Fibroblast of skin of abdomen (primary cell): ENCODE measurements around the gene OR6C3. TPM values are rescaled to one million over a fixed set of nuclear protein-coding genes. Genes with fewer than 3 reads are reported as not detected.
"Not testable (repeated sequence)": the region's sequence is repeated elsewhere in the genome, so short reads cannot be mapped to it uniquely, and the experiment has no call there.

Experiments used
- DNase-seq: peaks from one replicate; pipeline ENCODE4 v3.0.0-alpha.2; 2013
- polyA plus RNA-seq, 2 experiments: library from polyadenylated mRNA; unstranded; fragments of 120-200 nt; gene quantifications; one replicate each; pipeline ENCODE4 v1.2.1, GENCODE V29; 2013; ENCODE audit not compliant: insufficient read length in 2 of 2

The OR6C3 gene
- not detected for polyA plus RNA-seq (2013, experiment 1 of 2; ENCODE audit: insufficient read length)
- polyA plus RNA-seq (2013, experiment 2 of 2; ENCODE audit: insufficient read length): not detected

- DNase-seq: no peak
These were observed at the start of gene OR6C3 for GRCh38 chr12:55330446-55330845. Gene OR6C3, plus strand, starts transcription at chr12:55330746. Its CDS starts 955 bp downstream, at chr12:55331701.

DNA sequence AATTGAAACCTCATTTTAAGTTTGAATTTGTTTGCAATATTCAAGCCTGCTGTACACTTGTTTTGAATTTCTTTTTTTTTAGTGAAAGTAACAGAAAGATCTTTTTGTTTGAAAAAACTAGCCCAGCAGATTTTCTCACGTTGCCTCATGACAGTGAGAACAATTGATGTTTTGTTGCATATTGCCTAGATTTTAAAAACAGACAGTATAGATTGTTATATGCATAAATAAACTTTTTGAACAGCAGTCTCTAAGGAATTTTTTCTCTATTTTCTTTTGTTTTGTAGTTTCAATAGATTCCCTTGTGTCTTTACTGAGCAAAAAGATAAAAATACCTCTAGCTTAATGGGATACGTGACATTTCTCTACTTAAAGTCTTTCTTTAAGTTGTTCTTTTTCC is 49.6 kb upstream of the OR6C3 start:
- DNase-seq: no peak

GRCh38 chr12:55289999-55290398 is 40.5 kb upstream of the OR6C3 start:
- DNase-seq: no peak

DNA sequence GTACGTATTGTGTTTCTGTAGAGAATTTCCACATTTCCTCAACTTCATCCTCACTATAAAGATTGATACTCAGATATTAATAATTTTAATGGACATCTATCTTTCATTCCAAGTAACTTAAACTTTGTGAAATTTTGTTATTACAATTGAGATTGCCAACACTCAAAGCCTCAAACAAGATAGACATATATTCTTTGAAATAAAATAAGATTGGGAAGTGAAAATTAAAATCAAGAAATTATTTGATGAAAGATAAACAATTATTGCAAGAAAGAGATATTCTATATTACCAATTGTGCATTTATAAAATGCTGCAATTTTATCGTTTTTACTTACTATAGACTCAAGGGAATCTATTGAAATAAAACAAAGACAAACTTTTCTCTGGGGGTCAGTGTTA is 34.1 kb upstream of the OR6C3 start, which contains the start of gene OR6C6:
Gene OR6C6, minus strand, starts transcription at position 101 of the 400 bp plus-strand sequence. CDS start 1,337 bp downstream, outside the sequence.
- no peak for DNase-seq

DNA sequence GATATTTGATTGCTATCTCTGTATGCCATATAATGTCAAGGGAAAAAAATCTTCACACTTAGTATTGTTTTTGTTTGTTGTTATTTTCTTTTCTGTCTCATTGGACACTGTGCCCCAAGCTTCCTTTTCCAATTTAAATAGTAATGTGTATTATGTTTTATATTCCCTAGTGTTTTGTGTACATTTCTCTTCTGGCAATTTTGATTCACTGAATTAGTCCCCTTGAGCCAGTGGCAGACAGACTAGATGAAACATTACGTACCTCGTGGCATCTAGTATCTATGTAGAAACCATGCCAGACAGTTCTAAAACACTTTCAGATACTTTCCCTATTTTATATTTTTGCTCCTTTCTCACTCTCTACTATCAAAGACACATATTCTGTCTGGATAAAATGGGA is 16.5 kb upstream of the OR6C3 start, which contains the start of gene OR6C1:
Gene OR6C1, plus strand, starts transcription at position 301 of the 400 bp plus-strand sequence. CDS start 6,257 bp downstream, outside the sequence.
- no peak for DNase-seq

DNA sequence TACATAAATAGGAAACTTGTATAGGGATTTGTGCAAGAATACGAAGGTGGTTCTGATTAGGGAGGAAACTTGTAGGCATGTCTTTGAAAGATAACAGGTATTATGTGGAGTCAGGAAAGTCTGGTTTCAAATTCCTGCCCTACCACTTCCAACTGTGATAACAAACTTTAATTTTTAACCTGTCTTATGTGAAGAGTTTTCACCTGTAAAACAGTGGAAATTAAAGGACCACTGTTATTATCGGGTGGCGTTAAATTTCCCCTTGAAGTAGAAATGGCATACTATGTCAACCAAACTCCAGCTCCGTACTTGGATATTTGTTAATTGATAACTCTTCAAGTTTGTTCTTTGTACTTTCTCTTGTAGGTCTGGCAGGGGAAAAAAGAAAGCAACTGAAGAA is 10.3 kb upstream of the OR6C3 start:
- no peak for DNase-seq

GRCh38 chr12:55325801-55326200 is 4.7 kb upstream of the OR6C3 start:
- not testable (repeated sequence) for DNase-seq

DNA sequence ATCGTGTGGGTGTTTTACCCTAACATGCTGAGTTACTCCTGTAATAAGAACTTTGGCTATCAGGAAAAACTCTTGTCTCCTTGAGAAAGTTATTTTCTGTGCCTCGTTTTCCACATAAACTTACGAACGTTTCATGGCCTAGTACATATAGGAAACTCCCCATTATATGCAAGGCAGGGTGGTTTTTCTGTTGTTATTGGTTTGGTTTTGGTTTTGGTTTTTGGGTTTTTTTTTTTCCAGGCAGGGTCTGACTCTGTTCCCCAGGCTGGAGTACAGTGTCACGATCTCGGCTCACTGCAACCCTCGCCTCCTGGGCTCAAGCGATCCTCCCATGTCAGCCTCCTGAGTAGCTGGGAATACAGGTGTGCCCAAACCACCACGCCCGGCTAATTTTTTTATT is 5.5 kb downstream of the OR6C3 start:
- DNase-seq: no peak

DNA sequence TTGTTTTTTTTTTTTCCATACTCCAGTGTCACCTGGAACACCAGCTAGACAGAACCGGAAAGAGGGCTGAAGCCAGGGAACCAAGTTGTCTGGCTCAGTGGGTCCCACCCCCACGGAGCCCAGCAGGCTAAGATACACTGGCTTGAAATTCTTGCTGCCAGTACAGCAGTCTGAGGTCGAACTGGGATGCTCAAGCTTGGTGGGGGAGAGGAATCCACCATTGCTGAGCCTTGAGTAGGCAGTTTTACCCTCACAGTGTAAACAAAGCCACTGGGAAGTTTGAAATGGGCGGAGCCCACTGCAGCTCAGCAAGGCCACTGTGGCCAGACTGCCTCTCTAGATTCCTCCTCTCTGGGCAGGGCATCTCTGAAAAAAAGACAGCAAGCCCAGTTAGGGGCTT is 24.8 kb downstream of the OR6C3 start:
- DNase-seq: not testable (repeated sequence)

DNA sequence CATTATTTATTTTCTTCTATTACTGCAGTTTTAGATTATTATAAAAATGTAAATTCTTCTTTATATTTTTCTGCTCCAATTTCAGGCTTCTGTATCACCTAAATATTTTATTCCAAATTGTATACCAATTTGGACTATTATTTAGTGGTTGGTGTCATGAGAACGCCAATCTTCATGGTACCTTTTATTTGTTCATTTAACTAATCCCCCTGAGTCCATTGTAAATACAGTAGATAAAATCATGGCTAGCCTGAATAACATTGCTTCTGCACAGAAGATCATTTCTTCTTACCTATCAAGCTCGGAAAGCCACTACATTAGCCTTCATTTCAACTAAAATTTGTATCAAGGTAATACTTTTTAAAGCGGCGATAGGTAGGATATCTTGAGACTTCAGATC is 32.1 kb downstream of the OR6C3 start, which contains the start of gene OR6C75:
Gene OR6C75, plus strand, starts transcription at position 301 of the 400 bp plus-strand sequence. CDS start 2,136 bp downstream, outside the sequence.
- DNase-seq: no peak

- DNase-seq: no peak
These were observed 34.5 kb downstream of the OR6C3 start for GRCh38 chr12:55365086-55365485.

- DNase-seq: no peak
These were observed 42.0 kb downstream of the OR6C3 start for GRCh38 chr12:55372521-55372920.
